Transverse colon (tissue), 4 donors: ENCODE results near the gene INTS11. TPM values are rescaled to one million over a fixed set of nuclear protein-coding genes. Genes with fewer than 3 reads are reported as not detected.

Experiments used
- DNase-seq: peaks from one replicate; pipeline ENCODE4 v3.0.0-alpha.2; 2019
- H3K27ac ChIP-seq, 4 donors: fragments of 200-600 bp; sonication (generic); 2 replicates each; pipeline ENCODE4 v1.5.1; 2016 to 2018; ENCODE audit warnings: inconsistent platforms in 4 of 4
- H3K27me3 ChIP-seq: fragments of 200-600 bp; sonication (generic); 2 replicates; pipeline ENCODE4 v1.5.1; 2017; ENCODE audit warnings: inconsistent platforms
- H3K36me3 ChIP-seq, 4 donors: fragments of 200-600 bp; sonication (generic); 2 replicates each; pipeline ENCODE4 v1.5.1; 2017 to 2019; ENCODE audit warnings: inconsistent platforms in 4 of 4
- H3K4me1 ChIP-seq, 4 donors: fragments of 200-600 bp; sonication (generic); 2 replicates each; pipeline ENCODE4 v1.5.1; 2017 to 2020; ENCODE audit warnings: inconsistent platforms in 4 of 4
- H3K4me3 ChIP-seq, 4 donors: fragments of 200-600 bp; sonication (generic); 1 replicate in 1 of 4; 2 replicates in 3 of 4; pipeline versions ENCODE4 v1.5.1 to v1.6.1; 2017 to 2019; ENCODE audit warnings: inconsistent platforms in 4 of 4
- H3K9me3 ChIP-seq, 2 donors: fragments of 200-600 bp; sonication (generic); 2 replicates each; pipeline ENCODE4 v1.5.1; 2017 to 2019; ENCODE audit warnings: inconsistent platforms in 2 of 2
- CTCF ChIP-seq, 5 experiments: fragments of 200-600 bp in 3 of 5; fragments of 450-650 bp in 2 of 5; sonication (generic) in 3 of 5; IDR thresholded peaks; 1 replicate in 2 of 5; 2 replicates in 3 of 5; pipeline ENCODE4 v1.5.1; 2016 to 2017; ENCODE audit warnings: antibody characterized with exemption in 5 of 5, inconsistent platforms in 3 of 5, mild to moderate bottlenecking in 2 of 5, moderate library complexity in 1 of 5
- EP300 ChIP-seq: sonication (generic); formaldehyde crosslinking; IDR thresholded peaks from one replicate; pipeline ENCODE4 v1.6.1; 2017; ENCODE audit warnings: antibody characterized with exemption, low read depth
- POLR2A ChIP-seq: fragments of 450-650 bp; IDR thresholded peaks from one replicate; pipeline ENCODE4 v1.6.1; 2016; ENCODE audit warnings: antibody characterized with exemption, mild to moderate bottlenecking, moderate library complexity
- POLR2AphosphoS5 ChIP-seq, 3 donors: sonication (generic); formaldehyde crosslinking; IDR thresholded peaks; one replicate each; pipeline ENCODE4 v1.6.1; 2016; ENCODE audit warnings: antibody characterized with exemption in 3 of 3
- WGBS, 2 donors: methylation state at CpG; one replicate each; pipeline ENCODE4 v1.1.5; 2018; ENCODE audit warnings: low coverage in 1 of 2; 5-methylcytosine and 5-hydroxymethylcytosine counted together
- in situ Hi-C, 4 donors: fragments of 200-750 bp; cut with MboI; loops; one replicate each; pipeline versions ENCODE4 v1.15.0 to v1.15.1; 2017; ENCODE audit warnings: low sequenced_read_pairs in 3 of 4, low pct_ligation_motif_present in 1 of 4, low pct_unique_long_range_greater_than_20kb in 1 of 4
- intact Hi-C: fragments of 100-400 bp; cut with DNase I; formaldehyde crosslinking; loops from one replicate; pipeline ENCODE4 v1.15.1; 2023; ENCODE audit warnings: low total_unique reads
- total RNA-seq, 4 donors: library from RNA; depleted of rRNA; stranded (reverse); fragments of >200 nt; gene quantifications; one replicate each; pipeline ENCODE4 v1.1.0, GENCODE V29; 2016

Gene INTS11
- total RNA-seq, 4 donors from 2014 or later: 118 to 424 (median 140) TPM

- no peak for DNase-seq
- 54% methylated on average over 25 of the region's 50 CpGs; no CpG with 5 or more reads in 1 of the 2 donors for WGBS, 2 donors
- intact Hi-C loops (no loop called here), in situ Hi-C loops (no loop called here)
- no peak overlapping the region for H3K27ac ChIP-seq
- H3K27me3 ChIP-seq: peaks cover 33% of the 10 kb centered on the region
- no peaks in the 10 kb centered on the region for H3K36me3 ChIP-seq
- H3K4me3 ChIP-seq: no peak overlapping the region
- H3K9me3 ChIP-seq: no peaks in the 10 kb centered on the region
- TF ChIP-seq EP300 (no peak), POLR2AphosphoS5 (IDR thresholded peaks at IDR 0.05) (no peak), CTCF (IDR thresholded peaks at IDR 0.05) (no peak)
- H3K4me1 ChIP-seq: peaks cover 5 to 26% (median 19%) of the 10 kb centered on the region in 4 donors
These were observed 37.9 kb downstream of the INTS11 start for GRCh38 chr1:1286313-1287261.

- Histone ChIP-seq H3K4me3 (no peak overlapping the region), H3K27ac (no peak overlapping the region), H3K27me3 (peaks cover 33% of the 10 kb centered on the region), H3K36me3 (no peaks in the 10 kb centered on the region), H3K9me3 (no peaks in the 10 kb centered on the region), H3K4me1 (peaks cover 8 to 24% (median 13%) of the 10 kb centered on the region in 4 donors)
- TF ChIP-seq POLR2AphosphoS5 (IDR thresholded peaks at IDR 0.05): no peak
- in situ Hi-C loops (no loop called here), intact Hi-C loops (no loop called here)
- 40% methylated on average over 31 of the region's 37 CpGs; no CpG with 5 or more reads in 1 of the 2 donors for WGBS, 2 donors
- DNase-seq: peak; percentile 46
These were observed 38.7 kb downstream of the INTS11 start for GRCh38 chr1:1285611-1286311.

- H3K27me3 ChIP-seq: peaks cover 33% of the 10 kb centered on the region
- H3K4me3 ChIP-seq: no peak overlapping the region
- H3K4me1 ChIP-seq: peaks cover 8 to 24% (median 11%) of the 10 kb centered on the region in 4 donors
- no peak overlapping the region for H3K27ac ChIP-seq
- no peaks in the 10 kb centered on the region for H3K9me3 ChIP-seq
- TF ChIP-seq POLR2AphosphoS5 (IDR thresholded peaks at IDR 0.05) (no peak), EP300 (no peak), POLR2A (no peak), CTCF (IDR thresholded peaks at IDR 0.05) (no peak)
- in situ Hi-C loops (no loop called here), intact Hi-C loops (no loop called here)
- no peak for DNase-seq
- no peaks in the 10 kb centered on the region for H3K36me3 ChIP-seq
- 97% methylated on average over 15 of the region's 22 CpGs; no CpG with 5 or more reads in 1 of the 2 donors for WGBS, 2 donors
These were observed 39.3 kb downstream of the INTS11 start for GRCh38 chr1:1285102-1285571.

DNA sequence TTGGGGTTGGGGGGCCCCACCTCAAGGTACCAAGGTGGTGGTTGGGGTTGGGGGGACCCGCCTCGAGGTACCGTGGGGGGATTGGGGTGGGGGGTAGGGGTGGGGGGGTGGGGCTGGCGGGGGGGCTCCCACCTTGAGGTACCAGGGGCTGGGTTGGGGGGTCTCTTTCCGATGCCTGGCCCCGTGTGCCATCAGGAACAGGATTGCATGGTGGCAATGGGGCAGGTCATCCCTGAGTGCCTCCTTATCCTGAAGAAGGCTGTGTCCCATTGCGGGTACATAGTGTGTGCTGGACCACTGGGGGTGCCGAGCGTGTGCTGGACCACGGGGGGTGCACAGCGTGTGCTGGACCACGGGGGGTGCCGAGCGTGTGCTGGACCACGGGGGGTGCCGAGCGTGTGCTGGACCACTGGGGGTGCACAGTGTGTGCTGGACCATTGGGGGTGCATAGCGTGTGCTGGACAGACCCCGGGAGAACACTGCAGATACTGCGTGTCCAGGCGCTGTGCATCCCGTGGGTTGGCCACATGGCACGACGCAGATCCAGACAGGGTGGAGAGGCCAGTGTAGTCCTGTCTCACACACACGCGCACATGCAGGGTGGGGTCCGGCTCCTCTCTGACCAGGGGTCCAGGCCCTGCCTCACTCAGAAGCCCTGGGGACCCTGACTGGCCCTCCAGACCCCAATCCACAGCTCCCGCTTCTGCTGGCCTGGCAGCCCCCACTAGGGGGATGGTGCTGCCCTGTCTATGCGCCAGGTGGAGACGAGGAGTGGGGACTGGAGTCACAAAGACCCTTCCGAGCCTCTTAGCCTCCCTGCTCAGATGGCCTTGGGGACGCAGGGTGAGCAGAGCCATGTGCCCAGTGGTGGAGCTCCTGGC lies 40.0 kb downstream of the INTS11 start:
- Histone ChIP-seq H3K4me1 (peaks cover 8 to 24% (median 11%) of the 10 kb centered on the region in 4 donors), H3K27ac (no peak overlapping the region), H3K36me3 (no peaks in the 10 kb centered on the region), H3K9me3 (no peaks in the 10 kb centered on the region), H3K27me3 (peaks cover 33% of the 10 kb centered on the region), H3K4me3 (no peak overlapping the region)
- intact Hi-C loops (no loop called here), in situ Hi-C loops (no loop called here)
- TF ChIP-seq POLR2AphosphoS5 (IDR thresholded peaks at IDR 0.05) (no peak), EP300 (no peak), CTCF (IDR thresholded peaks at IDR 0.05) (no peak), POLR2A (no peak)
- WGBS, 2 donors: 82% methylated on average over 27 of the region's 32 CpGs; no CpG with 5 or more reads in 1 of the 2 donors
- no peak for DNase-seq
